ENCODE data around the gene KRT6B.

Gene KRT6B

GRCh38 chr12:52436000-52436827, 15.7 kb downstream of the KRT6B start:
- no peak for TF ChIP-seq NFIC (IDR thresholded peaks at IDR 0.05)
- no peak for TF ChIP-seq RAD21 (IDR thresholded peaks at IDR 0.05; ENCODE audit: low read depth)
- TF ChIP-seq REST (IDR thresholded peaks at IDR 0.05; ENCODE audit: low read depth) = no peak
- TF ChIP-seq USF1 (IDR thresholded peaks at IDR 0.05) = no peak
- TF ChIP-seq MAX (IDR thresholded peaks at IDR 0.05) = no peak
- TF ChIP-seq TEAD4 (IDR thresholded peaks at IDR 0.05) = 0 out of 2 replicates have a peak, but pooled peaks have one; percentile 5
- no peak; the same call in 1 of the 2 replicates for TF ChIP-seq TCF12 (IDR thresholded peaks at IDR 0.05; ENCODE audit: low read depth)
- no peak for TF ChIP-seq EGR1 (IDR thresholded peaks at IDR 0.05)
- no peak for TF ChIP-seq FOXM1 (IDR thresholded peaks at IDR 0.05; ENCODE audit: borderline replicate concordance, low read depth)
- no peak for TF ChIP-seq TAF1 (IDR thresholded peaks at IDR 0.05; ENCODE audit: low read depth)
- TF ChIP-seq CEBPB (IDR thresholded peaks at IDR 0.05) = no peak
- peak; percentile 22; the same call in 1 of the 2 replicates for TF ChIP-seq EP300 (IDR thresholded peaks at IDR 0.05; ENCODE audit: borderline replicate concordance)
- TF ChIP-seq YY1 (IDR thresholded peaks at IDR 0.05; ENCODE audit: low read depth) = no peak

DNA sequence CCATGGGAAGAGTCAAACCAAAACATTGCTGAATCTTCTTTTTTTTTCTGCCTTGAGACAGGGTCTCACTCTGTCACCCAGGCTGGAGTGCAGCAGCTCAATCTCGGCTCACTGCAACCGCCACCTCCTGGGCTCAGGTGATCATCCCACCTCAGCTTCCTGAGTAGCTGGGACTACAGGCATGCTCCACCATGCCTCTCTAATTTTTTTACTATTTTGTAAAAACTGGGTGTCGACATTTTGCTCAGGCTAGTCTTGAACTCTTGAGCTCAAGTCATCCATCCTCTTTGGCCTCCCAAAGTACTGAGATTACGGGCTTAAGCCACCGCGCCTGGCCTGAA, 16.3 kb downstream of the KRT6B start:
- TF ChIP-seq EGR1 (IDR thresholded peaks at IDR 0.05) = no peak
- no peak for TF ChIP-seq TEAD4 (IDR thresholded peaks at IDR 0.05)
- TF ChIP-seq RAD21 (IDR thresholded peaks at IDR 0.05; ENCODE audit: low read depth) = no peak
- no peak for TF ChIP-seq EP300 (IDR thresholded peaks at IDR 0.05; ENCODE audit: borderline replicate concordance)
- TF ChIP-seq TAF1 (IDR thresholded peaks at IDR 0.05; ENCODE audit: low read depth) = no peak
- TF ChIP-seq TCF12 (IDR thresholded peaks at IDR 0.05; ENCODE audit: low read depth) = no peak
- TF ChIP-seq CEBPB (IDR thresholded peaks at IDR 0.05) = no peak
- no peak for TF ChIP-seq YY1 (IDR thresholded peaks at IDR 0.05; ENCODE audit: low read depth)
- TF ChIP-seq ZBTB7A (IDR thresholded peaks at IDR 0.05; ENCODE audit: low read depth) = no peak
- no peak for TF ChIP-seq NFIC (IDR thresholded peaks at IDR 0.05)

GRCh38 chr12:52434760-52435530, 17.0 kb downstream of the KRT6B start:
- TF ChIP-seq EP300 (IDR thresholded peaks at IDR 0.05; ENCODE audit: borderline replicate concordance) (no peak), NFIC (IDR thresholded peaks at IDR 0.05) (no peak), TCF12 (IDR thresholded peaks at IDR 0.05; ENCODE audit: low read depth) (no peak), YY1 (IDR thresholded peaks at IDR 0.05; ENCODE audit: low read depth) (no peak), REST (IDR thresholded peaks at IDR 0.05; ENCODE audit: low read depth) (no peak), MAX (IDR thresholded peaks at IDR 0.05) (no peak), USF1 (IDR thresholded peaks at IDR 0.05) (no peak), RAD21 (IDR thresholded peaks at IDR 0.05; ENCODE audit: low read depth) (no peak), CEBPB (IDR thresholded peaks at IDR 0.05) (no peak), FOXM1 (IDR thresholded peaks at IDR 0.05; ENCODE audit: borderline replicate concordance, low read depth) (no peak), TAF1 (IDR thresholded peaks at IDR 0.05; ENCODE audit: low read depth) (no peak)

- TF ChIP-seq NFIC (IDR thresholded peaks at IDR 0.05) (no peak), TEAD4 (IDR thresholded peaks at IDR 0.05) (no peak), EP300 (IDR thresholded peaks at IDR 0.05; ENCODE audit: borderline replicate concordance) (no peak)
Measured at GRCh38 chr12:52434081-52434733, 17.7 kb downstream of the KRT6B start, which contains the start of gene KRT75. TSS of gene KRT75 (minus strand) at chr12:52434371. CDS start at chr12:52434304, 67 bp downstream.

- no peak for TF ChIP-seq EGR1 (IDR thresholded peaks at IDR 0.05)
- TF ChIP-seq MAX (IDR thresholded peaks at IDR 0.05) = no peak
- no peak for TF ChIP-seq EP300 (IDR thresholded peaks at IDR 0.05; ENCODE audit: borderline replicate concordance)
- no peak for TF ChIP-seq CEBPB (IDR thresholded peaks at IDR 0.05)
- TF ChIP-seq RAD21 (IDR thresholded peaks at IDR 0.05; ENCODE audit: low read depth) = no peak
Measured at GRCh38 chr12:52433501-52434080, 18.4 kb downstream of the KRT6B start.
